Omental fat pad (tissue), 4 donors: ENCODE data around the gene BCL2L15. TPM values are rescaled to one million over a fixed set of nuclear protein-coding genes. Genes with fewer than 3 reads are reported as not detected.

Experiments used
- ATAC-seq: fragments of 150-250 bp; one replicate; pipeline ENCODE4 v1.9.1; 2016; ENCODE audit warnings: mild to moderate bottlenecking, moderate library complexity; ENCODE audit not compliant: low FRiP score
- DNase-seq: peaks from one replicate; pipeline ENCODE4 v3.0.0-alpha.2; 2019; ENCODE audit warnings: low spot score
- CTCF ChIP-seq, 3 donors: fragments of 450-650 bp; IDR thresholded peaks; one replicate each; pipeline ENCODE4 v1.5.1; 2016 to 2017; ENCODE audit warnings: antibody characterized with exemption in 3 of 3, mild to moderate bottlenecking in 3 of 3, moderate library complexity in 2 of 3
- total RNA-seq, 4 donors: library from RNA; depleted of rRNA; stranded (reverse); fragments of >200 nt; gene quantifications; one replicate each; pipeline ENCODE4 v1.1.0, GENCODE V29; 2016

Gene BCL2L15
- total RNA-seq, 4 donors from 2014 or later: 0.19 to 0.63 (median 0.37) TPM

DNA sequence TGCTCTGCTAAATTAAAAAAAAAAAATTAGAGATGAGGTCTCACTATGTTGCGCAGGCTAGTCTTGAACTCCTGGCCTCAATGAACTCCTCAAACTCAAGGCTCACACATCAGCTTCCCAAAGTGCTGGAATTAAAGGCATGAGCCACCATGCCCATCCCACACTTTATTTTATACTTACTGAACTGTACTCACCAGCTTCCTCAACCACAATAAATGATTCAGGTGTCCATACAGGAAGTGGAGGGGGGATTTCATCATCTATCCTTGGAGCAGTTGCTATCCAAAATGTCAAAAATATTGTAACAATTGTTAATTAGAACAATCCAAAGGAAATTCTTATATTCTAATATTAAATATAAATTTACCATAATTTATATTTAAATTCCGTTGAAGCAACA lies 52.7 kb downstream of the BCL2L15 start:
- ATAC-seq: no peak
- DNase-seq: no peak
- TF ChIP-seq CTCF (IDR thresholded peaks at IDR 0.05): no peak

Other genes with a start within 250 kb of the BCL2L15 start
- 10 to 100 TPM; 20.5 to 35.6 (median 26.0) TPM for gene PHTF1, start 128.1 kb downstream of the BCL2L15 start, total RNA-seq
- 10 to 100 TPM; 13.3 to 24.6 (median 17.5) TPM for gene RSBN1, start 75.1 kb downstream of the BCL2L15 start, total RNA-seq
- 1 to 10 TPM; 2.8 to 6.8 (median 3.2) TPM for gene PTPN22, start 15.9 kb downstream of the BCL2L15 start, total RNA-seq
- 10 to 100 TPM in 3 of 4 donors, 1 to 10 TPM in 1; 9.3 to 17.2 (median 15.6) TPM for gene AP4B1, start 17.2 kb upstream of the BCL2L15 start, total RNA-seq
- gene DCLRE1B, start 17.7 kb upstream of the BCL2L15 start, total RNA-seq: 1 to 10 TPM; 2.8 to 5.6 (median 4.5) TPM
- 10 to 100 TPM; 49.6 to 64.6 (median 57.7) TPM for gene HIPK1, start 41.7 kb upstream of the BCL2L15 start, total RNA-seq
- gene OLFML3, start 91.9 kb upstream of the BCL2L15 start, total RNA-seq: 100 to 1,000 TPM in 2 of 4 donors, 10 to 100 TPM in 2; 54.4 to 173 (median 90.6) TPM